GM12878 (cell line): Measurements from ENCODE around the gene PLCG2. TPM values are rescaled to one million over a fixed set of nuclear protein-coding genes. Genes with fewer than 3 reads are reported as not detected.
A peak's percentile ranks its signal among the peaks of the same experiment; 100 is the strongest.

Experiments used
- CBX5 ChIP-seq: sonication (generic); IDR thresholded peaks from 2 replicates; pipeline ENCODE4 v1.6.1; 2016; ENCODE audit warnings: low read depth, moderate library complexity, mild to moderate bottlenecking, inconsistent platforms
- EED ChIP-seq: sonication (generic); IDR thresholded peaks from 2 replicates; pipeline ENCODE4 v1.6.1; 2016; ENCODE audit warnings: antibody characterized with exemption, low read depth
- GATAD2B ChIP-seq: fragments of 450-650 bp; conservative IDR thresholded peaks from 2 replicates; pipeline ENCODE4 v1.6.1; 2017; ENCODE audit warnings: low read depth, mild to moderate bottlenecking, moderate library complexity
- KAT2A ChIP-seq: conservative IDR thresholded peaks from 2 replicates; pipeline ENCODE4 v1.6.1; 2011; ENCODE audit warnings: low read depth, low read length; ENCODE audit not compliant: control insufficient read depth
- MTA2 ChIP-seq: fragments of 450-650 bp; IDR thresholded peaks from 2 replicates; pipeline ENCODE4 v1.6.1; 2016; ENCODE audit warnings: low read depth, mild to moderate bottlenecking, moderate library complexity
- NR2F1 ChIP-seq: fragments of 450-650 bp; conservative IDR thresholded peaks from 2 replicates; pipeline ENCODE4 v1.6.1; 2017; ENCODE audit warnings: mild to moderate bottlenecking
- PAX5 ChIP-seq: IDR thresholded peaks from 2 replicates; pipeline ENCODE4 v1.6.1; 2011; ENCODE audit warnings: low read depth, low read length, borderline replicate concordance
- PKNOX1 ChIP-seq: fragments of 450-650 bp; IDR thresholded peaks from 2 replicates; pipeline ENCODE4 v1.6.1; 2016; ENCODE audit warnings: mild to moderate bottlenecking
- POLR2A ChIP-seq: IDR thresholded peaks from 2 replicates; pipeline ENCODE4 v1.6.1; 2011; ENCODE audit warnings: low read depth, mild to moderate bottlenecking, low read length
- RAD51 ChIP-seq: fragments of 450-650 bp; IDR thresholded peaks from 2 replicates; pipeline ENCODE4 v1.6.1; 2016; ENCODE audit warnings: moderate library complexity, mild to moderate bottlenecking, inconsistent platforms
- RBBP5 ChIP-seq: fragments of 200-600 bp; sonication (generic); conservative IDR thresholded peaks from 2 replicates; pipeline ENCODE4 v1.6.1; 2016
- RUNX3 ChIP-seq: IDR thresholded peaks from 2 replicates; pipeline ENCODE4 v1.6.1; 2012; ENCODE audit warnings: low read length, inconsistent platforms
- TCF3 ChIP-seq: IDR thresholded peaks from 2 replicates; pipeline ENCODE4 v1.6.1; 2012; ENCODE audit warnings: low read depth, mild to moderate bottlenecking, low read length, borderline replicate concordance; ENCODE audit not compliant: insufficient read depth
- polyA plus RNA-seq, 11 experiments: library from polyadenylated mRNA; depleted of rRNA in 4 of 11; unstranded in 6 of 11; stranded (reverse) in 5 of 11; fragments of >200 nt; fragmentation: Nextera tagmentation in 4 of 11; fragmentation: Illumina TruSeq in 1 of 11; extraction: Ambion mirVana in 4 of 11; extraction: Trizol in 1 of 11; gene quantifications; 1 replicate in 1 of 11; 2 replicates in 10 of 11; pipeline versions ENCODE4 v1.2.1 to v1.2.3, GENCODE V29; 2011 to 2016; ENCODE audit warnings: inconsistent platforms in 2 of 11, missing spikeins in 2 of 11, low read depth in 1 of 11
- total RNA-seq, 4 experiments: library from RNA; depleted of rRNA in 3 of 4; stranded (reverse); fragments of >200 nt in 3 of 4; fragmentation: Illumina TruSeq in 1 of 4; extraction: Trizol in 1 of 4; gene quantifications; 2 replicates each; pipeline versions ENCODE4 v1.2.1 to v1.2.3, GENCODE V29; 2013 to 2021

PLCG2 gene
- total and polyA plus RNA-seq, 10 of the 15 experiments (the other 5 are each of a cell fraction or from before 2014, with no cell fraction given): 47.6 to 256 (median 149) TPM

- TF ChIP-seq KAT2A: no peak
- TF ChIP-seq RAD51: no peak
- TF ChIP-seq GATAD2B: peak; percentile 72; the same call in 1 of the 2 replicates
- no peak for TF ChIP-seq EED
- no peak for TF ChIP-seq TCF3
- peak; percentile 36 for TF ChIP-seq MTA2
- no peak for TF ChIP-seq POLR2A
- TF ChIP-seq CBX5: no peak
- no peak for TF ChIP-seq RBBP5
- TF ChIP-seq PKNOX1: no peak
- TF ChIP-seq NR2F1: peak; percentile 29; the same call in 1 of the 2 replicates
- TF ChIP-seq RUNX3: 0 out of 2 replicates have a peak, but pooled peaks have one; percentile 5
- TF ChIP-seq PAX5: 0 out of 2 replicates have a peak, but pooled peaks have one; percentile 13
These were observed 87.8 kb downstream of the PLCG2 start (continued) for GRCh38 chr16:81866820-81867440.
